HG03280 (cell line): ENCODE data around the gene ADAD2.

Experiments
- ATAC-seq: cut with Tn5 transposase; IDR thresholded peaks from one replicate; pipeline ENCODE4 v1.9.1; 2021; ENCODE audit warnings: mild to moderate bottlenecking, moderate library complexity; ENCODE audit not compliant: unreplicated experiment

ADAD2 gene

GRCh38 chr16:84220851-84221250, 29.9 kb downstream of the ADAD2 start:
- ATAC-seq: no peak

DNA sequence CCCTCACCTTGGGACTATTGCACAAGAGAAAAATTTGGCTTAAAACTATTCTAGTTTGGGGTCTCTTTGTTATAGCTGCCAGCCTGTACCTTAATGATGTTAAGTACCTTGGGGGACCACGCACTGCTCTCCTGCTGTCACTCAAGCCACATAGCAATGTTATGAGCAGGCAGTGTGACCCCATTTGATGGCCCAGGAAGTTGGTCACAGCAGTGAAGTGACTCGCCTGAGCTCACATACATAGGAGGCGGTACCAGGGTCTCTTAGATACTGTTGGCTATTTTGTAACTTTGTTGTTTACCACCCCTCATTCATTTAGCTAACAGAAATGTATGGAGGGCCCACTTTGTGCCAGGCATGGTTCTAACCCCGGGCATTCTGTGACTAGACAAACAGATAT, 32.5 kb downstream of the ADAD2 start:
- no peak for ATAC-seq

GRCh38 chr16:84224554-84224953, 33.6 kb downstream of the ADAD2 start:
- ATAC-seq: no peak

DNA sequence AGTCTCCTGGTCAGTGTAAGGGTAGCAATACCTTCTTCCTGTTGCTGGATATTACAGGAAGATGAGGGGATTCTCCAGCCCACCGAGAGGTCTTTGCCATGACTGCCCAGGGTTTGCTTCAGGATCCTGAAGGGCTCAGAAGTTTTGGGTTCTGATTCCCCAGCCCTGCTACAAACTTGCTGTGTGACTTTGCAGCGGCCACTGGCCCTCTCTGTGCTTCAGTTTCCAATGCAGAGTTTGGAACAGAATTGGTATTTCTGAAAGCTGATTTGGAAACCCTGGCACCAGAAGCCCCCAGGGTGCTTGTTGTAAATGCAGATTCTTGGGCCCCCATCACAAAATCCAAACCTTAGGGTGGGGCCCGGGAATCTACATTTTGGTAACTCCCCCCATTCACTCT, 34.2 kb downstream of the ADAD2 start:
- no peak for ATAC-seq

- no peak for ATAC-seq
Observed at GRCh38 chr16:84225571-84225970, 34.6 kb downstream of the ADAD2 start.

DNA sequence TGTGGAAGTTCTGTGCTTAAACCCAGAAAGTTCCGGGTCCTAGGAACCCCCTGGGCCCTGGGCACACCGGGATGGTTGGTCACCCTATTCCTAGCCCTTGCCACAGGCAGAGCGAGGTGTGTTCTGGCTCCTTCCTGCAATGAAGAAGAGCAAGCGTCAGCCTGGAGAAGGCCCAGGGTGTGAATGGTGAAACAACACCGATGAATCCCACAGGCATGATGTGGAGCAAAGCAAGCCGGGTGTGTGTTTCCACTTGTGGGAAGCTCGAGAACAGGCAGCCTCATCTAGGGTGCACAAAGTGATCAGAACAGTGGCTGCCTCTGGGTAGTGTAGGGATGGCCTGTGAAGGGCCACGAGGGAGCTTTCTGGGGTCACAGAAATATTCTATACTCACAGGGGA, 35.1 kb downstream of the ADAD2 start:
- no peak for ATAC-seq

DNA sequence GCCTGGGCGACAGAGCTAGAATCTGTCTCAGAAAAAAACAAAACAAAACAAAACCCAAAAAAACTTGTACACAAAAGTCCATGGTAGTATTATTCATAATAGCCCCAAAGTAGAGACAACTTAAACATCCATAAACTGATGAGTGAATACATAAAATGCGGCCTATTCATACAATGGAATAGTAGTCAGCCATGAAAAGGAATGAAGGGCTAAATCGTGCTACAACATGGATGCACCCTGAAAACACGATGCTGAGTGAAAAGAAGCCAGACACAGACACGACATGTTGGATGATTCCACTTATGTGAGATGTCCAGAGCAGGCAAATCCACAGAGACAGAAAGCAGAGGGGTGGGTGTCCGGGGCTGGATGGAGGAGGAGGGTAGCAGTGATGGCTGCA, 36.6 kb downstream of the ADAD2 start:
- ATAC-seq: no peak

- no peak for ATAC-seq
Observed at GRCh38 chr16:84228256-84228838, 37.4 kb downstream of the ADAD2 start.

- no peak for ATAC-seq
Observed at GRCh38 chr16:84229471-84229870, 38.5 kb downstream of the ADAD2 start.

GRCh38 chr16:84232060-84232459, 41.1 kb downstream of the ADAD2 start:
- no peak for ATAC-seq

GRCh38 chr16:84232969-84233368, 42.0 kb downstream of the ADAD2 start:
- ATAC-seq: no peak

GRCh38 chr16:84233748-84234147, 42.8 kb downstream of the ADAD2 start:
- no peak for ATAC-seq

GRCh38 chr16:84234321-84235241, 43.6 kb downstream of the ADAD2 start:
- ATAC-seq: no peak

DNA sequence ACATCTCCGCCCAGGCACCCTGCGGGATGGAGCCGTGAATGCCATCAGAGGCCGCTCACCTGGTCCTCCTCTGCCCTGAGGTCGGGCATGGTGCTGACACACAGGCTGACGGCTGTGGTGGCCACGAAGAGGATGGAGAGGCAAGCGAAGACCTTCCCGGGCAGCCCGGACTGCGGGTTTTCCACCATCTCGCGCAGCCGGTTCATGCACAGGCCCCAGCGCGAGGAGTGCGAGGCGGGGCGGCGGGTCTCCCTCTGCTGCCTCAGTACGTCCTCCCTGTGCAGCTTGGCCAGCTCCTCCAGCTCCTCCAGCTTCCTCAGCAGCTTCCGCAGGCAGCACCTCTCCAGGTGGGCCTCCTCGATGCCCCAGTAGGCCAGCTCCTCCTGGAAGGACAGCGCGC, 45.7 kb downstream of the ADAD2 start:
- ATAC-seq: no peak

DNA sequence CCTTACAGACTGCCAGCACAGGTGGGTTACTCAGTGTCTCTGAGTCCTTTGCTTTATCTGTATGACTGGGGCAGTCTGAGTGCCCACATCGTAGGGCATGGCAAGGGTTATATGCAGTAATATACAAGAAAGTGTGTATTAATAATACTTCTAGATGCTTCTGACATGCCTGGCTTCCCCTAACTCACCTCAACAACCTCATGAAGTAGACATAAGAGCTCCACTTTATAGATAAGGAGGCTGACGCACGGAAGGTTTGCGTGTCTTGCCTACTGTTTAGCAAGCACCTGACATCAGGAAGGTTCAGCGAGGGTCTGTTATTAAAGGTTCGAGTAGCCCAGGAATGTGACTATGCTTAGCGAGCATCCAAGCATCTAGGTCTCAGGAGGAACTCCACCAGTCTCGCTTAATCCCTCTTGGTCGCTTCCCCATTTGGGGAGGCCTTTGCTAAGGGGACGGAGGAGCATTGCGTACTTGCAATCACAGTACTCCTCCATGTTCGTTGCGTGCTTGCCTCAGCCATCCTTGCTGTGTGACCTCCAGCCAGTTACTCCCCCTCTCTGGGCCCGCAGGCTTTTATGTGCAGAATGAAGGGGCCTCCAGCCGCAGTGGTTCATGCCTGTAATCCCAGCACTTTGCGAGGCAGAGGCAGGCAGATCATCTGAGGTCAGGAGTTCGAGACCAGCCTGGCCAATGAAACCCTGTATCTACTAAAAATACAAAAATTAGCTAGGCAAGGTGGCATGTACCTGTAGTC, 47.2 kb downstream of the ADAD2 start:
- ATAC-seq: no peak

DNA sequence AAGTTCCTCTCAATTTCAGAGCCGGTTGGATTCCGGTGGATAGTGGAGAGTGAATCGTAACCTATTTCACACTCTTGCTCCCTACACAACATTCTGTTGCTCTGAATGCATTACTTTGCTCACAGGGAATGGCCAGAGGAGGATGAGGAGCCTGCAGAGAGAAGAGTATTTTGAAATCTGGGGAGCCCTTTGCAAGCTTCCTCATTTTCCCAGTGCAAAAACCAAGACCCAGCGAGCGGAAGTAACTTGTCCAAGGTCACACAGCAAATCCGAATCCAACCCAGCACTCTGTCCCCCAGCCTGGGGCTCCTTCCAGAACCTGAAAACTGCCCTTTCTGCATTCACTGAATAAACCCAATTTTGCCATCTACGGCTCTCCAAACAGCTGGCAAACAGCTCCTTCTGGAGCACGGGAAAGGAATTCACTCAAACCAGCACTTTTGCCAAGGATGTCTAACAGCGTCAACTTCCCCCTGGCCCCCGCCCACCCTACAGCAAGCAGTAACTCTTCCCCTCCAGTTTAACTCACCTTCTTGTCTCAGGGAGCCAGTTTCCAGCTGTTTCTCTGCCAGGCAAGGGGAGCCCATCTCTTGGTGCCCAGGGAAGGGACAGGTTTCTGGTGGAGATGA, 48.3 kb downstream of the ADAD2 start:
- ATAC-seq: no peak

DNA sequence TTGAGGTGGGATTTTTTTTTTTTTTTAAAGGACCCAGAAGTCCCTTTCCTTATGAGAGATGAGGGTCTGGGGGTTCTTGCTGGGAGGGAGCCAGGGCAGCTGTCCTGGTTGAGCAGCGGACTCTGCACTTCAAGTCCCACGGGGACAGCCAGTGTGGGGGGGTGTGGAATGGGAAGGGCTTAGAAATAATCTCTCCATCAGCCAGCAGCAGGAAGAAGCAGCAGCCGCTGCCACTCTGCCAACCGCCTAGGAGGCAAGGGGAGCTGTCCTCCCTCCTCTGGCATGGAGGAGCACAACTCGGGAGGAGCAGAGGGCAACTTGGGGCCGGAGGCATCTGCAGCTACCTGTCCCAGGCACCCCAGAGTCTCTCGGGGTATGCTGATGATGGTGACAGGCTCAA, 49.0 kb downstream of the ADAD2 start, which contains the start of gene KCNG4:
TSS of gene KCNG4 (minus strand) at position 104 of the 400 bp plus-strand sequence. CDS start 2,527 bp downstream, outside the sequence.
- ATAC-seq: no peak

- no peak for ATAC-seq
Observed at GRCh38 chr16:84240455-84240854, 49.5 kb downstream of the ADAD2 start.

DNA sequence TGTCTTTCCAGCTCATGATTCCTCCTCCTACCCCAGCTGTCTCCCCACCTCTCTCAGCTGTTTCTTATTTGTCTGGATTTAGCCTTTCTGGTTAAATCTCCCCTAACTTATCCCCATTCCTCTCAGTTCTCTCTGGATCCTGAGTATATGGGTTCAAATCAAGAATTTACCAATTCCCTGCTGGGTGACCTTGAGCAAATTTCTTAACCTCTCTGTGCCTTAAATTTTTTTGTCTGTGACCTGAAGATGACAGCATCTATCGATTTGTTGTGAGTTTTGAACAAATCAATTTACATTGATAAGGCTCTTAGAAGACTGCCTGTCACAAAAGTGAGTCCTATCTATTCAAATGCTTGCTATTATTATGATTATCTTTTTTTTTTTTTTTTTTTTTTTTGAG, 50.8 kb downstream of the ADAD2 start:
- no peak for ATAC-seq

DNA sequence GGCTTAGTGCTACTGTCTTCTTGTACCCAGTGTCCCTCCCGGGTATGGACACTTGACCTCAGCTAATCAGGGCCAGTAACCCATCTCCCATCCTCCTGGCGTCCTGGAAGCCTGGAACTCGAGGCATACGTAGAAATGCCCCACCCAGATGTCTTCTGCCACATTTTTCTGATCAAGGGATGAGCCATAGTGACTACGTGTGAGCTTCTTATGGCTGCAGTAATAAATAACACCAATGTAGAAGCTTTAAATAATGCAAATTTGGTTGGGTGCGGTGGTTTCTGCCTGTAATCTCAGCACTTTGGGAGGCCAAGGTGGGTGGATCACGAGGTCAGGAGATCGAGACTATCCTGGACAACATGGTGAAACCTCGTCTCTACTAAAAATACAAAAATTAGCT, 51.9 kb downstream of the ADAD2 start:
- ATAC-seq: no peak

DNA sequence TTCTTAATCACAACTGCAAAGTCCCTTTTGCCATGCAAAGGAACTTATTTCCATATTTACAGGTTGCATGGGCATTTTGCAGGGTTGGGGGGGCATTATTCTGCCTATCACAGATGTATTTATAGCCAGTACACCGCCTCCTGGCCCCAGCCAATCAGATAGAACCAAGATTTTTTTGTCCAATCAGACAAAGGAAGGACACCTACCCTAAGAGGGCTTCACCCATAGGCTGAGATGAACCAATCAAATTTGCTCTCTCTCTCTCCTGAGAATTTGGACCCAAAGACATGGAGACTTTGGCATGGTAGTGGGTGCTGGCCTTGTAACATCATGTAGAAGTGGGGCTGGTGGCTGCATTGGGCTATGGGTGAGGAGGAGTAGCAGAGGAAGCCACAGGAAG, 52.8 kb downstream of the ADAD2 start:
- no peak for ATAC-seq
